Peyer's patch (tissue), 4 donors: ENCODE data around the gene NCKAP5.

Source experiments
- CTCF ChIP-seq, 6 experiments: fragments of 450-650 bp in 4 of 6; fragments of 200-600 bp in 2 of 6; sonication (generic) in 1 of 6; IDR thresholded peaks; one replicate each; pipeline ENCODE4 v1.5.1; 2017 to 2019; ENCODE audit warnings: antibody characterized with exemption in 6 of 6, mild to moderate bottlenecking in 3 of 6, moderate library complexity in 1 of 6
- POLR2A ChIP-seq, 2 donors: fragments of 450-650 bp; IDR thresholded peaks; one replicate each; pipeline ENCODE4 v1.5.1; 2017; ENCODE audit warnings: antibody characterized with exemption in 2 of 2, mild to moderate bottlenecking in 2 of 2, moderate library complexity in 2 of 2

- TF ChIP-seq CTCF (IDR thresholded peaks at IDR 0.05) (no peak), POLR2A (IDR thresholded peaks at IDR 0.05) (no peak)
Observed at GRCh38 chr2:133265432-133265949, 302.8 kb downstream of the NCKAP5 start.
